ENCODE measurements around the gene GBGT1. TPM values are rescaled to one million over a fixed set of nuclear protein-coding genes. Genes with fewer than 3 reads are reported as not detected.

GBGT1 gene
- total RNA-seq, 1 donor from 2014 or later: 3.4 TPM

Other genes with a start within 250 kb of the GBGT1 start
- gene TSC1, start 219.3 kb downstream of the GBGT1 start, total RNA-seq: 38.6 TPM
- 0.59 TPM for gene GFI1B, start 185.2 kb downstream of the GBGT1 start, total RNA-seq
- gene GTF3C5, start 132.9 kb downstream of the GBGT1 start, total RNA-seq: 25.7 TPM
- gene CEL, start 101.9 kb downstream of the GBGT1 start, total RNA-seq: 0.79 TPM
- gene RALGDS, start 42.7 kb downstream of the GBGT1 start, total RNA-seq: 47.4 TPM
- gene OBP2B, start 45.3 kb upstream of the GBGT1 start, total RNA-seq: 0.30 TPM
- 0.39 TPM for gene ABO, start 111.3 kb upstream of the GBGT1 start, total RNA-seq
- gene SURF6, start 172.3 kb upstream of the GBGT1 start, total RNA-seq: 12.9 TPM
- 12.4 TPM for gene MED22, start 184.2 kb upstream of the GBGT1 start, total RNA-seq
- 1,486 TPM for gene RPL7A, start 184.3 kb upstream of the GBGT1 start, total RNA-seq
- gene SURF1, start 192.6 kb upstream of the GBGT1 start, total RNA-seq: 15.0 TPM
- 9.3 TPM for gene SURF2, start 192.6 kb upstream of the GBGT1 start, total RNA-seq
- gene SURF4, start 212.1 kb upstream of the GBGT1 start, total RNA-seq: 133 TPM
- 0.49 TPM for gene STKLD1, start 212.5 kb upstream of the GBGT1 start, total RNA-seq

All from skin of body (tissue), 1 donor.